NCI-H2107 (cell line): Measurements from ENCODE around the gene DIRAS2.
"Not testable (repeated sequence)": the region's sequence is repeated elsewhere in the genome, so short reads cannot be mapped to it uniquely, and the experiment has no call there.

ENCODE experiments used
- DNase-seq: peaks from one replicate; lab custom pipeline; 2025; lab: John Stamatoyannopoulos, UW

Gene DIRAS2, protein sequence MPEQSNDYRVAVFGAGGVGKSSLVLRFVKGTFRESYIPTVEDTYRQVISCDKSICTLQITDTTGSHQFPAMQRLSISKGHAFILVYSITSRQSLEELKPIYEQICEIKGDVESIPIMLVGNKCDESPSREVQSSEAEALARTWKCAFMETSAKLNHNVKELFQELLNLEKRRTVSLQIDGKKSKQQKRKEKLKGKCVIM

DNA sequence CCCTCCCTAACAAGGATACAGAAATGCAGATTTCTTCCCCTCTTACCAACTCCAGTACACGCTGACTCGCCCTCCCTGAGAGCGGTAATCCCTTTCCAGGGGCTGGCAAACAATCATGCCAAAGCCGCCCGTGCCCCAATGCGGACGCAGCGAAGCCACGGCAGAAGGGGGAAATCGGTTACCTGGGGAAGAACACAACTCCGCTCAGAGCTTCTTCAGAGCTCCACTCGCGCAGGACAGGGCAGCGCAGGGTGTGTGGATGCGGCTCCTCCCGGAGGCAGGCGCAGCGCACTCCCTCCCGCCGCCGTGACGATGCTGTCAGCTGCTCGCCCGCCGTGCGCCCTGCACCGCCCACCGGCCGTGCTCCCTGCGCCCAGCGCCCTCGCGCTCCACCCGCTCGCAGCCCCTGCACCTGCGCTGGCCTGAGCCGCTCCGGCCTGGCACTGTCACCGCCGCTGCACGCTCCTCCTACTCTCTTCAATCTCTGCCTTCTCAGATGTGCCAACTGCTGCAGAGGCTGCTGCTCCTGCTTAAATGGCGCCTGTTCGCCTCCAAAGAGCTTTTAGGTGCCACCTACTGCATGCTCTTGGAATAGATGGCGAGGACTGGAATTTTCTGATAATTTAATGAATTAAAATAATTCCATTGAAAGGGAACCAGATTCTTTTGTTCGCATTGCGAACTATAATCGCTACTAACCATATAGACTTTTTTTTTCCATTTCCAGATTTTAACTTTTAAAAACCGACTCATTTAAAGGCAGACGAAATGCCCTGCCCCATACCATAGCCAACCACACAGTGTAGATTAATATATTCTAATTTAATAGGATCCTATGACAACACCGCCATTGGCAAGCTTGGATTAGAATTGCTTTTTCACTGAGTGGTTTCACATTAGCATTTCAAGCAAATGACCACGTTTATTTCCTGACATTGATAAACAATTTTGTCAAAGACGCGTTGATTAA lies at the start of gene DIRAS2:
Gene DIRAS2 (minus strand): TSS at position 255 of the 970 bp plus-strand sequence. CDS start 28,997 bp downstream, outside the sequence.
- DNase-seq, result peak; percentile 46

DNA sequence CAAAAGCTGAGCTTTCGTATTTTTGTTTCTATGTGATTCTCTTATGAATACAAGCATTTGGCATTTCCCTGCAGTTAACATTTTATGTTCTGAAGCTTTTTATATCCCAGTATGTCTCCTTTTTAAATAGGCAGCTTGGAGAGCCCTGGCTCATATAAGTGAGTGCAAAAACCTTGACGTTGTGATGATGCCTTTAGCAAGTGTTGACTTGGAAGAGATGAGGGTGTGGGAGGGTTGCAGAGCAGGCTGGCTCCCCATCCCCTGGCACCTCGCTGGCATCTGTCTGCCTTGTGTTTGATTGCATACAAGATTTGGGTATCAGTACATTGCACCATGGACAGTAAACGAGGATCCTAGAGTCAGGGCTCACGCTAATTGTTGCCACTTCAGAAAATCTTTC lies 42.1 kb upstream of the DIRAS2 start:
- no peak for DNase-seq

DNA sequence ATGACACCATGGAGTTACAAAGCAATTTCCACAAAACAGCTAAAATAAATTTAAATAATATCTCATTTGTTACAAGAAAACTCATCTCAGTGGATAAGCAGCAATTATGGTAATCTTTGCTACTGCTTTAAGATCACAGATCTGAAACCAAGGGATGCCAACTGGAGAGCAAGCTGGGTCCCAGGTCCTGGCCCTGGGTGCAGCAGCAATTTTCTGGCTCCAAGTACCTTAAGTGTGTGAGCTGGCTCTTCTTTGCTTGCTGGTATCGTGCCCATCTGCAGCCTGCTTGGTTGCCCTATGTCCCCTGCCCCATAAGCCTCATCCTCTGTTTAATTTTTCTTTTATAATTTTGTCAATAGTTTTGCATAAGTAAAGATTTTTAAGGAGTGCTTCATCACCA lies 41.5 kb upstream of the DIRAS2 start:
- no peak for DNase-seq

DNA sequence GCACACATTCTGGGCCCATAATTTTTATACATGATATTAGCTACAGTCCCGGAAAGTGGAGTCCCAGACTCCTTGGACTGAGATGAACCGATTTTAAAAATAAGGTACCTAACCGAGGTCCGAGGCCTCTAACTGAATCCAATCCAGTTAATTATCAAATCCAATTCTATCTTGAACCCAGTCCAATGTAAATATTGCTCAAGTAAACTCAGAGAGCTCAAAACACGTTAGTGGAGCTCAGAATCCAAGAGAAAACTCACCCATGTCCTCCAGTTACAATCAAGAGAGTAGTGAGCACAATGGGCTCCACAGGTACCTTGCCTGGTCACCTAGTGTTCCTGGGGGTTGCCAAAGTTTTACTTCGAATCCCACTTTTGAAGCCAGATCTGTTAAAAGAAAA lies 37.9 kb upstream of the DIRAS2 start:
- no peak for DNase-seq

DNA sequence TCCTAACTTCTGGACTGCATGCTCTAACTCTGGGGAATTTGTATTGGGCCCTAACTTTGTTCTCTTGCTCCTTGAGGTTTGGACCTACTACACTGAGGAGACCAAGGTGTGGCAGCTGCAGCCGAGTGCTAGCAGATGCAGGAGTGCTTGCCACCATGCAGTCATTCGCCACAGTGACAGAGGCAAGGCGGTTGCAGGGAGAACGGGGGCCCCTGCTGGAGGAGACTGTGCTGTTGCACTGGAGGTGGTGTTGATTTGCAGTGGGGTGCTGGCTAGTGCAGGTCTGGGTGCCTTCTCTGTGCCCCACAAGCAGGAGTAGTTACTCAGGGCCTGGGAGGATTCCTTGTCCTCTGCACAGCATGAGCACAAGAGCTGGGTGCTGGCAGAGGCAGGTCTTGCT lies 22.4 kb upstream of the DIRAS2 start:
- DNase-seq, result no peak

DNA sequence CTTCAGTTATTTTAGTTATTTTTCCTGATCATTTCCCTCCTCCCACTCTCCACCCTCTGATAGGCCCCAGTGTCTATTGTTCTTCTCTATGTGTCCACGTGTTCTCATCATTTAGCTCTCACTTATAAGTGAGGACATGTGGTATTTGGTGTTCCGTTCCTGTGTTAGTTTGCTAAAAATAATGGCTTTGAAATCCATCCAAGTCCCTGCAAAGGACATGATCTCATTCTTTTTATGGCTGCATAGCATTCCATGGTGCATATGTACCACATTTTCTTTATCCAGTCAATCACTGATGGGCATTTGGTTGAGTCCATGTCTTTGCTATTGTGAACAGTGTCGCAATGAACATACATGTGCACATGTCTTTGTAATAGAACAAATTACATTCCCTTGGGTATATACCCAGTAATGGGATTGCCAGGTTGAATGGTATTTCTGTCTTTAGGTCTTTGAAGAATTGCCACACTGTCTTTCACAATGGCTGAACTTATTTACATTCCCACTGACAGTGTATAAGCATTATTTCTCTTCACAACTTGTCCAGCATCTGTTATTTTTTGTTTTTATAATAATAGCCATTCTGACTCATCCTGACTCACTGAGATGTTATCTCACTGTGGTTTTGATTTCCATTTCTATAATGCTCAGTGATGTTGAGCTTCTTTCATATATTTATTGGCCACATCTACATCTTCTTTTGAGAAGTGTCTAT lies 17.2 kb upstream of the DIRAS2 start:
- no peak for DNase-seq

DNA sequence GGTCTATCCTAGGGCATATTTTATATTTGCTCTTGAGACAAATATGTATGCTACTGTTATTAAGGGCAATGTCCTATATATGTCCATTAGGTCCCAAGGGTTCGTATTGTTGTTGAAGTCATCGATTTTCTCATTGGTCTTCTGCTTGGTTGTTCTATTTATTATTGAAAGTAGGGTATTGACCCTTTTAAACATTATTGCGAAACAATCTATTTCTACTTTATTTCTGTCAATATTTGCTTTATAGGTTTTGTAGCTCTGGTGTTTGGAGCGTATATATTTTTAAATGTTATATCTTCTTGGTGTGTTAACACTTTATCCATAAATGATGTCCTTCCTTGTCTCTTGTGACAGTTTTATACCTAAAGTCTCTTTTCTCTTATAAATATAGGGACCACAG lies 16.2 kb upstream of the DIRAS2 start:
- no peak for DNase-seq

DNA sequence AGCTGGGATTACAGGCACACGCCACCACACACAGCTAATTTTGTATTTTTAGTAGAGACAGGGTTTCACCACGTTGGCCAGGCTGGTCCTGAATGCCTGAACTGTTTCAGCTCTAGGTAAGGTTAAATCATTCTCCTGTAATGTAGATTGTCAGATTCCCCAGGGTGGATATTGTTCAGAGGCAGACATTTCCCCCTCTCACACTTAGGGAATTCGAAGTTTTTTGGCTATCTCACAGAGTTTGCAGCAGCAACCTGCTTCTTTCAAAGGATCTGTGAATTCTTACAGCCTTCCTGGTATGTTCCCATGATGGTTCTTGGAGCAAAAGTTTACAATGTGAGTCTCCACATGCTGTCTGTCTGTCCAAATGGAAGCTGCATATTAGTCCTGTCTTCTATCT lies 15.6 kb upstream of the DIRAS2 start:
- no peak for DNase-seq

DNA sequence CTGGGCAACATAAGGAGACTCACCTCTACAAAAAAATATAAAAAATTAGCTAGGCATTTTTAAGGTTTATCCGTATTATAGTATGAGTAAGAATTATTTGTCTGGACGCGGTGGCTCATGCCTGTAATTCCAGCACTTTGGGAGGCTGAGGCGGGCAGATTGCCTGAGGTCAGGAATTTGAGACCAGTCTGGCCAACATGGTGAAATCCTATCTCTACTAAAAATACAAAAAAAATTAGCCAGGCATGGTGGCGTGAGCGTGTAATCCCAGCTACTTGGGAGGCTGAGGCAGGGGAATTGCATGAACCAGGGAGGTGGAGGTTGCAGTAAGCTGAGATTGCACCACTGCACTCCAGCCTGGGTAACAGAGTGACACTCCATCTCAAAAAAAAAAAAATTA lies 14.3 kb upstream of the DIRAS2 start:
- DNase-seq, result not testable (repeated sequence)

DNA sequence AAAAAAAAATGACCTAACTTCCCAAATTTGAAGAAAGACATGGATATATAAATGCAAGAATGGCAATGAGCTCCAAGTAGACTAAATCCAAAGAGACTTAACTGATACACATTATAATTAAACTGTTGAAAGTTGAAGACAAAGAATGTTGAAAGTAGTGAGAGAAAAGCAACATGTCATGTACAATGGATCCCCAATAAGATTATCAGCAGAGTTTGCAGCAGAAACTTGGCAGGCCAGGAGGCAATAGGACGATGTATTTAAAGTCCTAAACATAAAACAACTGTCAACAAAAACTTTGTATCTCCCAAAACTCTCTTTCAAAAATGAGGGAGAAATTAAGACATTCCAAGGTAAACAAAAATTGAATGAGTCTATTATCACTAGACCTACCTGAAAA lies 8.6 kb upstream of the DIRAS2 start:
- DNase-seq, result no peak

DNA sequence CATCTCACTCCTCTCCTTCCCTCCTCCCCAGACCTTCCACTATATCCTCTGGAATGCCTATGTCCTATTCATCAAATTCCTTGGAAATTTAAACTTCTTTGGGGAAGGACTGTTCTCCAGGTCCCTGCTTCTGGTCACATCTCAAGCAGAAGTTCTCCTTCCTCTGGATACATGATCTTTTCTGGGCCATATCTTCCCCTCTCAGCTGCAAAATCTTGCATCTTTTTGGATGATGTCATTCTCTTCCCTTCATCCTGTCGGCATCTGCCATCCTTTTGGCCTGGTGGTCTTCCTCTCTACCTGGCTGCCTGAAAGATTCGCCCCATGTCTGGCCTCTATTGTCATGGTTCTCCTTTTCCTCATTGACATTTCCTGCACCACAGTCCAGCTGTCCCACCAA lies 5.2 kb upstream of the DIRAS2 start:
- DNase-seq, result no peak

DNA sequence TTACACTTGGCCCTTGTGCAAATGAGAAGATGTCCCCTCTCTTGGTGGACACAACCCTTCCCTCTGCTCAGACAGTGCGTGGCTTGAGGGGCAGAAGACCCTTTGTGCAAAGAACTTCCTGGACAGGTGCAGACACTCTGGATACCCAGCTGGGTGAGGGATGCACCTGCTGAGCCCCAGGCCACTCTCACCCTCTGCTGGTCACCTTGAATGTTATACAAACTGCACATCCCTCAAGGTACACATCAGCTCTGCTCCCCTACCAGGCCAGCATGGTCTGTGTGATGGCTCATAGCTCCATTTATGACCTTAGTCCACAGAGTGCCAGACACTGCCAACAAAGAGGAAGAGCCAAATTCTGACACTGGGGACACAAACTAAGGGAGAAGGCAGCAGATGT lies 3.1 kb upstream of the DIRAS2 start:
- DNase-seq, result no peak

DNA sequence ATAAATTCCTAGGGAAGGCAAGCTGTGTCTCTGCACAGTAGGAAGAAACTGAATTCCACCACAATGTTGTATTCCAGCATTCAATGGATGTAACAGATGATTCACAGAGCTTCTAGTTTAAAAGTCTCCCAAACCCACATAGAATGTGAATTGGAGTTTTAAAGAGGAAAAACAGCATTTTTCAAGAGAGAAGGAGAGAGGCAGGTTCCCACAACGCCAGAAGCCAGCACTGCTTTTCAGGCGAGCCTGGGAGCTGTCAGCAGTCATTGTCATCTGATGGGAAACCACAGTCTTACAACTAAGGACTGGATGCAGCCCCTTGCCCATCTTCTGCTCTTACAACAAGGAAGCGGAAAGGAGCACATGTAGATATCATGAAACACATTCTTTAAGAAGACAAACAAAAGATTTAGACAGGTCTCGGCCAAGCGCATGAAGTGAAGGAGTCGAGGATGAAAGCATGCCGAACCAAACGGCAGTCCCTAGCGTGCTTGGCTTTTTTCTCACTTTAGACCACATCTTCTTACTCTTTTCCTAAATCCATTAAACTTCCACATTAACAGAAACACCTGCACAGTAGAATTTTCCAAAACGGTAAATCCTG lies 638 bp downstream of the DIRAS2 start:
- no peak for DNase-seq

DNA sequence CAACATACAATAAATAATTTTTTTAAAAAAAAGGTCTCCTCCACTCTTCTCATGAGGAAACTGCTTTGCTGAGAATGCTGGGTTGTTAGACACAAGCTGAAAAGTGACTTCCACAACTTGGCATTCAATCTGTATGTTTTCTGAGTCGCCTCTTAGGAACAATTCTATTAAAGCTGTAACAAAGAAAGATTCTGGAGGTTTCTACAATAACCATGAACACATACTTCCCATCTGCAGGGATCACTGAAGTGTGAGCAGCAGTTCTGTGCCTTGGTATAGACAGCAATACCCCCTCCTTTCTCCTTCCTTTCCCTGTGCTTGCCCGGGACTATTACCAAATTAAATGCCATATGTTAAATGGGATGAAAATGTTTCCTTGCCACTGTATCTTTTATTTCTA lies 1.5 kb downstream of the DIRAS2 start:
- no peak for DNase-seq

DNA sequence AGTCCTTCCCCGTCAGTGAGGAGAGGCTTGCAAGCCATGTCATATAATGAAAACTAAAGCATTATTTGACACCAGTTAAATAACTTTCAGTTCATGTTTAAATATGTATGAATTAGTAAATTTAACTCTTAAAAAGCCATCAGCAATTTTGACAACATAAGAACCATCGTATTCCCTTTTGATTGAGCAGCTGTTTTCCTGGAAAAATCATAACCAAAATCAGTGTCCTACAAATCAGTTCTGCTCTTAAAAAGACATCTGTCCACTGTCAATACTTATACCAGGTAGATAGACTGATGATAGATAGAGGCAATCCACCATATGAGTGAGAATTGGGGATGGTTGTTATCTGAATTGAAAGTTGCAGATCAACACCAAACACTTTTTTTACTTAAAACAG lies 2.3 kb downstream of the DIRAS2 start:
- DNase-seq, result no peak

DNA sequence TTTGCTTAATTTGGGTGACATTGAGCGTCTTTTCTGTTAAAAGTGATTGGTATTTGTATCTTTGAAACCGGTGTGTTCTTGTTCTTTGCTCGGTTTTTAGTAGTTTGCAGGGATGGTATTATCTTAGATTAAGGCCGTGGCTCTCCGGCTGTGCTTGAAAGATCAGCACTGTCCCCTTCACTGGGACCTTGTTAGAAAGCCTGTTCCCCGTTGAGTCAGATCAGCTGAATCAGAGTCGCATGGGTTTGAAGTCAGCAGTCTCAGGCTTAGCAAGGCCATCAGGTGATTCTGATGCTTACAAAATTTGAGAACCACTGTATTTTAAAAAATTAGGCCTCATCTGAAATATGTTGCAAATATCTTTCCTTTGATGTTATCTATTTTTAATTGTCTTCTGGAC lies 5.0 kb downstream of the DIRAS2 start:
- DNase-seq, result no peak

DNA sequence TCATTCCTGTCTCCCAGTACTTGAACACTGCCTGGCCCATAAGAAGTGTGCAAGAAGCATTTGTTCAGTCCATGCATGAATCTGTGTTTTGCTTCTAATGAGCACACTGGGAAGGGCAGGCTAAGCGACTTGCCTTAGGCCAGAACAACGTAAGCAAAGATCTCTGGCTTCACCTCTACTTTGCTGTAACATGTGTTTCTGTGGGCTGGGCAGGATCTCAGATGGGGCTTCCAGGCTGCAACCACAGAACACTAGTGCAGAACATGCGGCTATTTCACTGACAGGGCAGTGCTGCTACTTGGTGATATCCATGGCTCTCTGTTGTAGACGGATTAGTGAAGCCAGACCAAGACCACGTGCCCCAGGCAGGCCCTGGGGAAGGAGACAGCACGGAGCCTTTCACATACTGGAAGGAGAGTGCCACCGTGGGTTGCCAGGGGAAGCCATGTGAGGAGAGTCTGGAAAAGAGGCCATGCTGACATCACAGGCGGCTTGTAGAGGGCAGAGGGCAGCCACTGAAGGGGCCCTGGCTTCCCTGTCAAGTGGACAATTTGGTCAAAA lies 9.9 kb downstream of the DIRAS2 start:
- DNase-seq, result no peak

DNA sequence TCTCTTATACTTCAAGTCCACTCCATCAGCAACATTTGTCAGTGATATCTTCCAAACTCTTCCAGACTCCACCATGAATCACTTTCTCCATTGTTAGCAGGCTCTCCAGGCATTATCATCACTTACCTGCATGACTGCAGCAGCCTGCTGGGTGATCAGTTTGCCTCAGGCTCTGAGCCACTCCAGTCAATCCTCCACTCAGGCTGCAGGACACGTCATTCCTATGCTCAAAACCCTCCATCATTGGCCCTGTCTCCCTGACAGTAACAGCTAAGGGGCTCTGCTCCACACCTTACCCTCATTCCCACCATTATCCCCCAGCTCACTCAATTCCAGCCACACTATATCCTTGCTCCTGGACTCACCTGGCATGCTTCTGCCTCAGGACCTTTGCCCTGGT lies 10.7 kb downstream of the DIRAS2 start:
- DNase-seq, result no peak

DNA sequence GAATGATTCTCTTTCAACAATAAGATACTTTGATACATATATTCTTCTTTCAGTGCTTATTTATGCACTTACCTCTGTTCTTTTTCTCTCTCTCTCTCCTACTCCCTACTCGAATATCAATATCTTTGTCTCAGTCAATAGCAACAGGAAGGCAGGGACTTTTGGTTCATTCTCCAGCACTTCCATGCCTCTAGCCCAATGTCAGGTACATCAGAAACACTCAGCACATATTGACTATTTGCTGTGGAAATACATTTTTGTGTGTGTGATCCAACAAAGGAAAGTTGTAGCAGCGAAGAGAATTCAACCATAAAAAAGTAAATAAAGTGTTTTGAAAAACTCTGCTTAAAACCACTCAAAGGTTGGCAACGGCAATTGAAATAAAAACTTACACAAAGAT lies 12.6 kb downstream of the DIRAS2 start:
- DNase-seq, result no peak

DNA sequence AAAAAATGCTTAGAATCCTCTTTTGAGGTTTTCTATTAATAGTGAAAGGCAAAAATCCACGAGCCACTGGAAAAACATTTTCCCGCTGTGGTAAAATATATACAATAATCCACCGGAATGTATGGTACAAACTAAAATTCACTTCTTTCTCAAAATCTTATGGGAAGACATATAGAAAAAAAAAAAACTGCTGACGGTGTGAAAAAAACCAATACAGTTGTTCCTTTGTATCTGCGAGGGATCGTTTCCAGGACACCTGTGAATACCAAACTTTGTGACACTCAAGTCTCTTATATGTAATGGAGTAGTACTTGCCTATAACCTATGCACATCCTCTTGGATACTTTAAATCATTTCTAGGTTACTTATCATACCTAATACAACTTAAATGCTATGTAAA lies 13.3 kb downstream of the DIRAS2 start:
- no peak for DNase-seq

DNA sequence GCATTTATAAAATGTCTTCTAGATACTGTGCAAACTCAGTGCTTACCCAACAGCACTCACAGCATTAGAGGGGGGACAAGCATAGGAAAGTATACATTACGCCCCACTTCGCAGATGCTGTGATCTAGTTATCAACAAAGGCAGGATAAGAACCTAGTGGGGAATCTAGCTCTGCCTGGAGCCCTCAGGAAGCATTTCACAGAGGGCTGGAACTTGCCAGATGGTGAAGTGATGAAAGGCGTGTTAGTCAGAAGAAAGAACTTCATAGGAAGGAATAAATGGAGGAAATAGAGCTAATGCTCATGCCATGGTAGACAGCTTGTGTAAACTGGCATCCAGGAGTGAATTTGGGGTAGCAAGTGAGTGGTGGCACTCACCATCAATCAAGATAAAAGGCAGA lies 25.8 kb downstream of the DIRAS2 start:
- no peak for DNase-seq

DNA sequence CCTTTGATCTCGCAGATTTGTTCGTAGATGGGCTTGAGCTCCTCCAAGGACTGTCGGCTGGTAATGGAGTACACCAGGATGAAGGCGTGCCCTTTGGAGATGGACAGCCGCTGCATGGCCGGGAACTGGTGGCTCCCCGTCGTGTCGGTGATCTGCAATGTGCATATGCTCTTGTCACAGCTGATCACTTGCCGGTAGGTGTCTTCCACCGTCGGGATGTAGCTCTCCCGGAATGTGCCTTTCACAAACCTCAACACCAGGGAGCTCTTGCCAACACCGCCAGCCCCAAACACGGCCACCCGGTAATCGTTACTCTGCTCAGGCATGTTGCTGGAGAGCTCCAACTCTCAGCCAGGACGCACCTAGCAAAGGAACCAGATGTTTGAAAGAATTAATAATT lies 29.1 kb downstream of the DIRAS2 start:
- no peak for DNase-seq
